Activated naive CD8-positive, alpha-beta T cell treated with anti-CD3 and anti-CD28 coated beads, Interleukin-2, amount 10 ng/mL, durations not matched to agents 7 days and 5 days (primary cell): ENCODE measurements around the gene RFFL. TPM values are rescaled to one million over a fixed set of nuclear protein-coding genes. Genes with fewer than 3 reads are reported as not detected.
A peak's percentile ranks its signal among the peaks of the same experiment; 100 is the strongest.
"Not testable (repeated sequence)": the region's sequence is repeated elsewhere in the genome, so short reads cannot be mapped to it uniquely, and the experiment has no call there.

Source experiments
- ATAC-seq: fragments of 150-1000 bp; cut with Tn5 transposase; one replicate; pipeline ENCODE4 v1.10.0; 2021; ENCODE audit warnings: low read depth, moderate library complexity
- POLR2A ChIA-PET: fragments of 350-600 bp; sonication (Branson Sonifier 250); formaldehyde crosslinking; loops from one replicate; lab custom pipeline; 2021; ENCODE audit warnings: antibody characterized with exemption; lab: Charles Lee
- DNase-seq: peaks from one replicate; pipeline ENCODE4 v3.0.0; 2021
- H3K27ac Mint-ChIP-seq: one replicate; pipeline ENCODE4 v1.8.0; 2022; ENCODE audit warnings: mild to moderate bottlenecking, mixed read lengths
- H3K27me3 Mint-ChIP-seq: one replicate; pipeline ENCODE4 v1.8.0; 2022; ENCODE audit warnings: mild to moderate bottlenecking, moderate library complexity, mixed read lengths
- H3K36me3 Mint-ChIP-seq: one replicate; pipeline ENCODE4 v1.8.0; 2021; ENCODE audit warnings: mild to moderate bottlenecking, mixed read lengths
- H3K4me1 Mint-ChIP-seq: one replicate; pipeline ENCODE4 v1.8.0; 2021; ENCODE audit warnings: mixed read lengths
- H3K4me3 Mint-ChIP-seq: one replicate; pipeline ENCODE4 v1.8.0; 2022; ENCODE audit warnings: mild to moderate bottlenecking, moderate library complexity, mixed read lengths
- H3K9me3 Mint-ChIP-seq: one replicate; pipeline ENCODE4 v1.8.0; 2021; ENCODE audit warnings: mixed read lengths
- total RNA-seq, 2 experiments: library from RNA; stranded (reverse); gene quantifications; one replicate each; pipeline ENCODE4 v1.2.3, GENCODE V29; 2021

Gene RFFL
- total RNA-seq, 2 experiments from 2014 or later: 37.4 to 42.3 TPM

GRCh38 chr17:35052241-35052610 is 11.3 kb downstream of the RFFL start:
- POLR2A ChIA-PET: interaction anchor here (0.7 to 2.4 kb wide), 3 partner anchors 12 to 29 kb away, joined by 3 to 14 read pairs (median 11); partner anchors contain the start of gene RFFL
- ATAC-seq: no peak

GRCh38 chr17:35051579-35052240 is 11.8 kb downstream of the RFFL start:
- POLR2A ChIA-PET: interaction anchor here (0.6 to 2.4 kb wide), 4 partner anchors 11 to 442 kb away, joined by 3 to 14 read pairs (median 8); partner anchors contain the start of gene RFFL
- DNase-seq: no peak
- Mint-ChIP-seq H3K36me3 (peaks cover 6% of the 10 kb centered on the region), H3K4me1 (peaks cover 28% of the 10 kb centered on the region), H3K4me3 (peak overlapping the region; percentile 52), H3K9me3 (no peaks in the 10 kb centered on the region), H3K27me3 (no peaks in the 10 kb centered on the region), H3K27ac (peak overlapping the region; percentile 82)
- no peak for ATAC-seq

More at GRCh38 chr17:35052241-35052610, 11.3 kb downstream of the RFFL start:
- DNase-seq: no peak
- no peaks in the 10 kb centered on the region for H3K27me3 Mint-ChIP-seq
- H3K4me1 Mint-ChIP-seq: peaks cover 24% of the 10 kb centered on the region
- H3K9me3 Mint-ChIP-seq: no peaks in the 10 kb centered on the region
- peaks cover 6% of the 10 kb centered on the region for H3K36me3 Mint-ChIP-seq
- H3K27ac Mint-ChIP-seq: peak overlapping the region; percentile 82
- H3K4me3 Mint-ChIP-seq: peak overlapping the region; percentile 52

- DNase-seq (no peak), ATAC-seq (peak; percentile 77)
- POLR2A ChIA-PET: interaction anchor here (0.6 to 2.4 kb wide), 6 partner anchors 13 to 441 kb away, joined by 3 to 14 read pairs (median 4); partner anchors contain the start of genes CCT6B, RFFL and ZNF830
- Mint-ChIP-seq H3K4me1 (peaks cover 33% of the 10 kb centered on the region), H3K27ac (peak overlapping the region; percentile 82), H3K27me3 (no peaks in the 10 kb centered on the region), H3K9me3 (no peaks in the 10 kb centered on the region), H3K36me3 (peaks cover 6% of the 10 kb centered on the region), H3K4me3 (peak overlapping the region; percentile 52)
These were observed 12.3 kb downstream of the RFFL start for GRCh38 chr17:35051183-35051578.

- ATAC-seq: no peak
- Mint-ChIP-seq H3K36me3 (peaks cover 3% of the 10 kb centered on the region), H3K4me3 (no peak overlapping the region), H3K9me3 (no peaks in the 10 kb centered on the region), H3K27me3 (no peaks in the 10 kb centered on the region), H3K27ac (no peak overlapping the region), H3K4me1 (peaks cover 41% of the 10 kb centered on the region)
- no peak for DNase-seq
- POLR2A ChIA-PET: interaction anchor here (0.9 to 2.4 kb wide), 4 partner anchors 10 to 89 kb away, joined by 3 to 14 read pairs (median 3); partner anchors contain the start of genes CCT6B, RFFL and ZNF830
These were observed 13.3 kb downstream of the RFFL start for GRCh38 chr17:35050170-35050569.

- H3K27me3 Mint-ChIP-seq: no peaks in the 10 kb centered on the region
- no peak overlapping the region for H3K4me3 Mint-ChIP-seq
- peak overlapping the region; percentile 7 for H3K27ac Mint-ChIP-seq
- H3K36me3 Mint-ChIP-seq: peaks cover 3% of the 10 kb centered on the region
- no peaks in the 10 kb centered on the region for H3K9me3 Mint-ChIP-seq
- peaks cover 46% of the 10 kb centered on the region for H3K4me1 Mint-ChIP-seq
- ATAC-seq (no peak), DNase-seq (no peak)
- POLR2A ChIA-PET: interaction anchor here (1.0 kb wide), 2 partner anchors 14 to 26 kb away, joined by 3 read pairs; no protein-coding TSS in a partner anchor
These were observed 14.7 kb downstream of the RFFL start for GRCh38 chr17:35048685-35049379.

- H3K4me3 Mint-ChIP-seq: peak overlapping the region; percentile 86
- peak overlapping the region; percentile 91 for H3K27ac Mint-ChIP-seq
- ATAC-seq (peak; percentile 92), DNase-seq (no peak)
- H3K36me3 Mint-ChIP-seq: peaks cover 5% of the 10 kb centered on the region
- H3K4me1 Mint-ChIP-seq: peaks cover 36% of the 10 kb centered on the region
- no peaks in the 10 kb centered on the region for H3K27me3 Mint-ChIP-seq
- POLR2A ChIA-PET: interaction anchor here (0.5 to 1.9 kb wide), 9 partner anchors 14 to 1147 kb away, joined by 3 to 20 read pairs (median 4); partner anchors contain the start of gene RFFL
- H3K9me3 Mint-ChIP-seq: no peaks in the 10 kb centered on the region
These were observed 16.7 kb downstream of the RFFL start for GRCh38 chr17:35046740-35047283.

GRCh38 chr17:35046245-35046644 is 17.3 kb downstream of the RFFL start:
- POLR2A ChIA-PET: interaction anchor here (0.5 to 1.9 kb wide), 8 partner anchors 15 to 1147 kb away, joined by 3 to 20 read pairs (median 4); partner anchors contain the start of gene RFFL
- ATAC-seq: no peak
- no peaks in the 10 kb centered on the region for H3K9me3 Mint-ChIP-seq
- H3K27ac Mint-ChIP-seq: peak overlapping the region; percentile 91
- H3K4me3 Mint-ChIP-seq: peak overlapping the region; percentile 86
- H3K27me3 Mint-ChIP-seq: no peaks in the 10 kb centered on the region
- H3K4me1 Mint-ChIP-seq: peaks cover 30% of the 10 kb centered on the region
- no peak for DNase-seq
- peaks cover 5% of the 10 kb centered on the region for H3K36me3 Mint-ChIP-seq

GRCh38 chr17:35045458-35045979 is 18.0 kb downstream of the RFFL start:
- H3K4me3 Mint-ChIP-seq: peak overlapping the region; percentile 86
- H3K27ac Mint-ChIP-seq: peak overlapping the region; percentile 91
- not testable (repeated sequence) for H3K36me3 Mint-ChIP-seq, ATAC-seq, H3K27me3 Mint-ChIP-seq, H3K9me3 Mint-ChIP-seq, DNase-seq
- POLR2A ChIA-PET: interaction anchor here (0.7 to 1.9 kb wide), 3 partner anchors 19 to 44 kb away, joined by 3 to 20 read pairs (median 6); partner anchors contain the start of gene RFFL
- peaks cover 27% of the 10 kb centered on the region for H3K4me1 Mint-ChIP-seq

- peaks cover 10% of the 10 kb centered on the region for H3K36me3 Mint-ChIP-seq
- H3K9me3 Mint-ChIP-seq: no peaks in the 10 kb centered on the region
- H3K4me1 Mint-ChIP-seq: peaks cover 26% of the 10 kb centered on the region
- no peak overlapping the region for H3K4me3 Mint-ChIP-seq
- ATAC-seq (no peak), DNase-seq (no peak)
- no peak overlapping the region for H3K27ac Mint-ChIP-seq
- no peaks in the 10 kb centered on the region for H3K27me3 Mint-ChIP-seq
- POLR2A ChIA-PET: no interaction called here
These were observed 19.3 kb downstream of the RFFL start for GRCh38 chr17:35044181-35044580.

GRCh38 chr17:35041390-35041789 is 22.1 kb downstream of the RFFL start:
- H3K36me3 Mint-ChIP-seq: peaks cover 12% of the 10 kb centered on the region
- peaks cover 15% of the 10 kb centered on the region for H3K4me1 Mint-ChIP-seq
- ATAC-seq (no peak), DNase-seq (no peak)
- H3K27me3 Mint-ChIP-seq: no peaks in the 10 kb centered on the region
- H3K4me3 Mint-ChIP-seq: no peak overlapping the region
- no peak overlapping the region for H3K27ac Mint-ChIP-seq
- POLR2A ChIA-PET: interaction anchor here (0.8 to 1.1 kb wide), 2 partner anchors 11 to 19 kb away, joined by 3 read pairs; no protein-coding TSS in a partner anchor
- H3K9me3 Mint-ChIP-seq: no peaks in the 10 kb centered on the region

GRCh38 chr17:35038453-35038852 is 25.1 kb downstream of the RFFL start:
- no peak for ATAC-seq
- H3K4me1 Mint-ChIP-seq: peaks cover 1% of the 10 kb centered on the region
- DNase-seq: no peak
- POLR2A ChIA-PET: interaction anchor here (2.0 kb wide), 1 partner anchor 15 kb away, joined by 6 read pairs; no protein-coding TSS in a partner anchor
- H3K4me3 Mint-ChIP-seq: no peak overlapping the region
- H3K9me3 Mint-ChIP-seq: no peaks in the 10 kb centered on the region
- peaks cover 12% of the 10 kb centered on the region for H3K36me3 Mint-ChIP-seq
- H3K27me3 Mint-ChIP-seq: no peaks in the 10 kb centered on the region
- H3K27ac Mint-ChIP-seq: no peak overlapping the region

- Mint-ChIP-seq H3K4me3 (no peak overlapping the region), H3K9me3 (no peaks in the 10 kb centered on the region), H3K36me3 (peaks cover 7% of the 10 kb centered on the region), H3K27ac (no peak overlapping the region), H3K4me1 (peaks cover 24% of the 10 kb centered on the region), H3K27me3 (no peaks in the 10 kb centered on the region)
- DNase-seq: no peak
- POLR2A ChIA-PET: no interaction called here
- no peak for ATAC-seq
These were observed 32.7 kb downstream of the RFFL start for GRCh38 chr17:35030780-35031179.
